ENCODE data around the gene VIT. TPM values are rescaled to one million over a fixed set of nuclear protein-coding genes. Genes with fewer than 3 reads are reported as not detected.

VIT gene
- total and polyA plus RNA-seq, 2 experiments from 2014 or later = not detected

- TF ChIP-seq CTCF (conservative IDR thresholded peaks at IDR 0.05; ENCODE audit: low read depth in 2 of 2) = no peak
- TF ChIP-seq EZH2phosphoT487 (IDR thresholded peaks at IDR 0.05; ENCODE audit: unreplicated experiment) = no peak
- no peak for TF ChIP-seq ZNF331 (CRISPR knock-in tag; IDR thresholded peaks at IDR 0.05; ENCODE audit: low read depth)
- no peak for TF ChIP-seq ZNF114 (CRISPR knock-in tag; IDR thresholded peaks at IDR 0.05)
- TF ChIP-seq POLR2AphosphoS5 (IDR thresholded peaks at IDR 0.05; ENCODE audit: low read depth) = no peak
- TF ChIP-seq EZH2 (IDR thresholded peaks at IDR 0.05; ENCODE audit: low read depth, unreplicated experiment) = no peak
- no peak for TF ChIP-seq REST (IDR thresholded peaks at IDR 0.05; ENCODE audit: unreplicated experiment)
- no peak for TF ChIP-seq NANOG (IDR thresholded peaks at IDR 0.05; ENCODE audit: borderline replicate concordance)
Measured at GRCh38 chr2:36729067-36729466, 32.6 kb downstream of the VIT start (continued).

- H3K4me2 ChIP-seq = no peak overlapping the region
- H3K9me2 ChIP-seq (ENCODE audit: insufficient read depth) = peaks cover 31% of the 10 kb centered on the region
- Mint-ChIP-seq H3K9me3 (peaks cover 18% of the 10 kb centered on the region), H3K4me3 (no peak overlapping the region), H3K27ac (no peak overlapping the region), H3K4me1 (peaks cover 23% of the 10 kb centered on the region), H3K36me3 (ENCODE audit: low read depth) (peaks cover 14% of the 10 kb centered on the region), H3K27me3 (ENCODE audit: insufficient read depth, low read depth, poor library complexity) (peaks cover 4% of the 10 kb centered on the region)
- DNase-seq (ENCODE audit: low spot score) = no peak
- H2AFZ ChIP-seq = peak overlapping the region; percentile 88; the same call in 1 of the 2 replicates
- peaks cover 10% of the 10 kb centered on the region for H3K4me1 ChIP-seq (ENCODE audit: insufficient read depth)
- H3F3A ChIP-seq (replicated peaks; ENCODE audit: low read depth) = no peaks in the 10 kb centered on the region
- H3K4me3 ChIP-seq = no peak overlapping the region
- H3K27me3 ChIP-seq (ENCODE audit: insufficient read depth) = no peaks in the 10 kb centered on the region
- H4K20me1 ChIP-seq (replicated peaks; ENCODE audit: insufficient read depth) = no peaks in the 10 kb centered on the region
- no peak for ATAC-seq
- no peak overlapping the region for H3K27ac ChIP-seq (ENCODE audit: low read depth)
- no peaks in the 10 kb centered on the region for H3K79me2 ChIP-seq (replicated peaks; ENCODE audit: insufficient read depth)
- no peaks in the 10 kb centered on the region for H3K36me3 ChIP-seq (ENCODE audit: insufficient read depth)
- TF ChIP-seq CTCF (conservative IDR thresholded peaks at IDR 0.05; ENCODE audit: low read depth in 2 of 2) (no peak), ZNF331 (CRISPR knock-in tag; IDR thresholded peaks at IDR 0.05; ENCODE audit: low read depth) (no peak), EZH2phosphoT487 (IDR thresholded peaks at IDR 0.05; ENCODE audit: unreplicated experiment) (no peak), EZH2 (IDR thresholded peaks at IDR 0.05; ENCODE audit: low read depth, unreplicated experiment) (no peak), ZNF114 (CRISPR knock-in tag; IDR thresholded peaks at IDR 0.05) (no peak), REST (IDR thresholded peaks at IDR 0.05; ENCODE audit: unreplicated experiment) (no peak)
Measured at GRCh38 chr2:36731941-36732672, 35.6 kb downstream of the VIT start.

Data from GM23338 (cell line).